ENCODE results near the gene TRPC1.

The TRPC1 gene

DNA sequence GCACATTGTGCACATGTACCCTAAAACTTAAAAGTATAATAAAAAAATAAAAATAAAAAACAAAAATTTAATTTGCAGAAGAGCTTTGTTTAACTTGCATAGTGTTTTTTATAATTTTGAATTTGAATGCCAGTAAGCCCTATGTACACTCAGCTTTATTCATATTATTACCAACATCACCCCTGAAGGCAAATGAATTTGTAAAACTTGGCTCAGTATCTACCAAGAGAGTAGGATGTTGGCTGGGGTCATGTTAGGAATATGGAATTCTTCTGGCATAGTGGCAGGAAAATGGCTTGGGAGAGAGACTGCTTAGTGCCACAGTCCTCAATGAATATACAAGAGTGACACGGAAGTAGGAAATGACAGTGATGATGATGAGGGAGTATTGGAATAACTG lies 30.7 kb downstream of the TRPC1 start:
- no peak for DNase-seq

- DNase-seq, result no peak
Measured at GRCh38 chr3:142768338-142768737, 44.5 kb downstream of the TRPC1 start.

GRCh38 chr3:142777927-142778326 lies 54.1 kb downstream of the TRPC1 start:
- DNase-seq, result no peak

GRCh38 chr3:142778541-142778940 lies 54.7 kb downstream of the TRPC1 start:
- no peak for DNase-seq

GRCh38 chr3:142779591-142779990 lies 55.8 kb downstream of the TRPC1 start:
- DNase-seq, result peak; percentile 7

GRCh38 chr3:142782616-142783015 lies 58.8 kb downstream of the TRPC1 start:
- DNase-seq, result no peak

DNA sequence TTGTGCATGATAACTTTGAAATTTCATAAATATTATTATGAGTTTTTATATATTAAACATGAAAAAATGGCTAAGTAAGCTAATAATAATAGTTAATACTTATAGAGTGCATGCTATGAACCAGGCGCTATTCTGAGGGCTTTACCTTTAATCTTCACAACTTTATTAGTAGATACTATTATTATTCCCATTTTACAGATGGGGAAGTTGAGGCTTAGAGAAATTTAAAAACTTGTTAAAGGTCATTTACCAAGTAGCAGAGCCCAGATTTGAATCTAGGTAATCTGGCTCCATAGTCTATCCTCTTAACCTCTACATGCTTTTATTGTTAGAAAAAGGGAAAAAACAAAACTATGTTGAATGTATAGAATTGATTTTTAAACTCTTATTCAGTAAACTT lies 60.4 kb downstream of the TRPC1 start:
- DNase-seq, result no peak

GRCh38 chr3:142785996-142786395 lies 62.2 kb downstream of the TRPC1 start:
- DNase-seq, result no peak

DNA sequence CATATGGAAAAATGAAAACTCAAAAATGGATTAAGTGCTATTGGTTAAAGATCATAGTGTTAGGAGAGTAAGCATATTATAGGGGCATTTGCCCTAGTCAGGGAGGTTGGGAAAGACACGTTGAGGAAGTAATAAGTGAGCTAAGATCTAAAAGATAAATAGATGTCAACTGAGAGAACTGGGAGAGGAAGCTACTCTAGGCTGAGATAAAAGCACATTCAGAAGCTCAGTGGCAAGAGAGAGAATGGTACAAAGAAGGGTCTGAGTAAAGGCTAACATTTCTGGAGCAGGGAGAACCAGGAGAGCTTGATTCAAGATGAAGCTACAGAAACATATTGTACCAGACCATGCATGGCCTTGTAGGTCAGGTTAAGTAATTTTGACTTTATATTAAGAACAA lies 63.9 kb downstream of the TRPC1 start:
- no peak for DNase-seq

DNA sequence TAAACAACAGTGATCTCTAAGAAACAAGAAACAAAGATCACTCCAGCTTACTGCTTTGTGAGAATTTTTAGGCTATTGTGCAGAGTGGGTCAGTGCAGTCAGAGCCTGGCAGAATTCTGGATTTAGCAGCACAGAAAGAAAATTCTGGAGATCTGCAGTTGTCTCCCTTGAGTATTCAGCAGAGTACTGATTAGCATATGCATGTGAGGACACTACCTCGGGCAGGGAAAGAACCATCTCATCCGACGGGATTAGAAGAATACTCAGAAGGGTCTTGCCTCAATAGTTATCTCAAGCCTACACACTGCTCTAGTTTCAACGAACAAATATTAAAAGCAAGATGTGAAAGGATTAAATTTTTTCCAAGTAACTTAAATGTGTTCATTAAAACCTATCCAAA lies 70.7 kb downstream of the TRPC1 start:
- no peak for DNase-seq

DNA sequence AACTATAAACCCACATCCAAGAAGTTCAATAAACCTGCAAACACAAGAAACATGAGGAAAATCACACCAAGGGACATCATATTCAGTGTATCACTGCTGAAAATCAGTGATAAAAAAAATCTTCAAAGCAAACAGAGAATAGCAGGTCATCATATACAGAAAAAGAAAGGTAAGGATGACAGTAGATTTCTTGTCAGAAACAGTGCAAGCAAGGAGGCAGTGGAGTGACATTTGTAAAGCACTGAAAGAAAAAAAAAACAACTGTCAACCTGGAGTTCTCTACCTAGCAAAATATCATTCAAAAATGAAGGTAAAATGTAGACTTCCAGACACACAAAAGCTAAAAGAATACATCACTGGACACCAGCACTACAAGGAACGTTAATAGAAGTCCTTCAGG lies 71.5 kb downstream of the TRPC1 start:
- DNase-seq, result no peak

DNA sequence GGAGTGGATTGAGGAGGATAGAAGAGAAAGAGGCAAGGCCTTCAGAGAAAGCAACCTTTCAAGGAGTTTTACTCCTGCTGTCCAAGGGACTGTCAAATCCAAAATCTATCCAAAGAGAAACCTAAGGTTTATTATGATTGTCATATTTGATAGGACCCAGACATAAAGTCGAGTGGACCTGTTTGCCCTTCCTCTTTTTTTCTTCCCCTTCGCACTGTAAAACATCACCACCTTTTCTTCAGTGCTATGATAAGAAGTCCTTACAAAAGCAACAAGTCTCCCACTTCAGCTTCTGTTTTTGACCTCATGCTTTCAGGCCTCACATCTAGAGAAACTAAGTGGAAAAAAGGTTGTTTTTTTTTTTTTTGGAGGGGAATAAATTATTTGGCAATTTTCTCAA lies 73.0 kb downstream of the TRPC1 start:
- no peak for DNase-seq

DNA sequence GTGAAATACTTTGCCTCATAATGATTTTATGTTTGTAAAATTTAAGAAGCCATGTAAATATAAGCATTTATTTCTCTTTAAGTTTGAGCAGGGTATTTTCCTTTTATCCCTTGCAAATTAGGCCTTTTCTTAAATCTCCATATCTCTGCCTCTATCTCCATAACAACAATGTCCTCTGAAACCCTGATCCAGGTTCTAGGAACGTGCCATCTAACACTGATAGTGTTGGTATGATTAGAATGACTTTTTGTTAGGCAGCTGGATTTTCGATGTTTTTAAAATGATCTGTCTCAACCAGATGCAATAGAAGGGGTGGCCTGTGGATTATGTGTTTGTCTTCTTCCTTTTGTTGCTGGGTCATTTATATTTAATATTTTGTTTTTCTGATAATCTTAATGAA lies 77.9 kb downstream of the TRPC1 start:
- no peak for DNase-seq

GRCh38 chr3:142802891-142803290 lies 79.1 kb downstream of the TRPC1 start:
- no peak for DNase-seq

GRCh38 chr3:142808103-142808917 lies 84.5 kb downstream of the TRPC1 start:
- DNase-seq, result peak; percentile 67

DNA sequence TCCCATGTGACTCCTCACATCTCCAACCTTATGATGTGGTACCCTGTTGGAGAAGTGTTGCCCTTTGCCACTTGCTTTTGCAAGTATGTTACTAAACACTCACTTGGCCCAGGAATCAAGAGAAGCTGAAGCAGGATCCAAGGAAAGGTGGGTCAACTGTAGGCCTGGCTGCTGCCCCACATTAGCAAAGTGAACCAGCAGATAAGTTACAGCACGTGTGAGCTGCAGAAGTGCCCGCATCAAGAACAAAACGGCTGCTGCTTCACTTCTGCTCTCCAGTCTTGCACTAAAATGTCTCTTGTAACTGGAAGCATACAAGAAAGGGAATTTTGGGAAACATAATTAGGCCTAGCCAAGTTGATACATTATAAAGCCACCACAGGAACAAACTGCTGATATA lies 85.4 kb downstream of the TRPC1 start:
- DNase-seq, result no peak

DNA sequence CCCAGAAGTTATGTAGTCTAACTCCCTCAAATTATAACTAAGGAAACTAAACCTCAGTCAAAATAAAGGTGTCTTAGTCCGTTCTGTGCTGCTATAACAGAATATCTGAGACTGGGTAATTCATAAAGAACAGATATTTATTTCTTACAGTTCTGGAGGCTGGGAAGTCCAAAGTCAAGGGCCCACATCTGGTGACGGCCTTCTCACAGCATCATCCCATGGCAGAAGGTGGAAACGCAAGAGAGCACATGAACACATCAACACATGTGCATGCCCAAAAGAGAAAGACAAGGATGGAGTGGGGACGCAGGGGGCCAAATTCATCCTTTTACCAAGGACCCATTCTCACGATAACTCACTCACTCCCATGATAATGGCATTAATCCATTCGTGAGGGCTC lies 92.0 kb downstream of the TRPC1 start:
- no peak for DNase-seq

- no peak for DNase-seq
Measured at GRCh38 chr3:142817356-142817755, 93.5 kb downstream of the TRPC1 start.

DNA sequence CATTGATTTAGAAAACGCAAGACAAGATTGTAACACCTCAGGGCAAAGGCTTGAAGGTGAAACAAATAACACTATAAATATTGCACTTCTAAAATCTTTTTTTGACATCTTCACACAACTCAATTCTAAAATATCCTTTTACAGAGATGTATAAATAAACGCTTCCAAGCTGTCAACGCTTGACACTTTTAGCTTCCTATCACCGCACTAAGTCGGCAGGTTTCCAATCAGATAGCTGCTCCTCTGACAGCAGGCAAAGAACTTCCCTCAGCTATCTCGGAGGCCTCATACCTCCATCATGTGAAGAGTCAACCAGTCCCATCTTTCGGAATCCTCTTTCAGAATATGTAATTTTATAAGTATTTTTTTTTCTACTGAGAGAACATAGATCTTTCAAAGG lies 94.1 kb downstream of the TRPC1 start:
- no peak for DNase-seq

- no peak for DNase-seq
Measured at GRCh38 chr3:142818651-142819050, 94.8 kb downstream of the TRPC1 start.

- DNase-seq, result no peak
Measured at GRCh38 chr3:142819179-142819578, 95.3 kb downstream of the TRPC1 start.

DNA sequence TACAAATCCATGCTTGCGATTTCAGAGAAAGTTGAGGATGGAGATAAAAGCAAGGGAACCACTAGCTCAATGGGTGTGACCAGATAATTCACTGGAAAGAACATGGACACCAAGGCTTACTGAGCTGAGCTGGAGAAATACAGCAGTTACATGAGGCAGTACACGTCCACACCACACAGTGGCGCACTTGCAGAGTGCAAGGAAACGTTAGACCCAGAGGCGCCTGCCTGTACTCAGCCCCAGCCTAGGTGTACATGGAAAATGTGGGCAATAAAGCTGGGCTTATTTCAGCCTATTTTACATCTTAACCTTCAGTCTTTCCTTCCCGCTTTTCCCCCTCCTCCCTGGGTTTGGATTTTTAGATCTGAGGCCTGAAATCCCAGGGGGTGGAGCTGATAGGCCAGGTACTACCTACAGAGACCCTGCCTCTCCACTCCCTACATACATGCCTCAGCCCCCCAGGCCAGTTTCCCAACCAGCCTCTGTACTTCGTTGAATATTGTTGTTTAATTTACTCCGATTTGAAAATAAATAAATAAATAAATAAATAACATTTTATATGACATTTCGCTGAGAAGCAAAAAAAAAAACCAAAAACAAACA lies 105.0 kb downstream of the TRPC1 start:
- DNase-seq, result peak; percentile 68

GRCh38 chr3:142837526-142837925 lies 113.7 kb downstream of the TRPC1 start:
- DNase-seq, result no peak

- DNase-seq, result no peak
Measured at GRCh38 chr3:142839831-142840230, 116.0 kb downstream of the TRPC1 start.
